ENCODE measurements around the gene TSC2.

Gene TSC2

GRCh38 chr16:2070576-2071453 lies 23.0 kb downstream of the TSC2 start:
- no peak for DNase-seq (ENCODE audit: low read depth in 3 of 3)

GRCh38 chr16:2071454-2072202 lies 23.8 kb downstream of the TSC2 start:
- DNase-seq (ENCODE audit: low read depth in 3 of 3): no peak

GRCh38 chr16:2072926-2073325 lies 25.1 kb downstream of the TSC2 start:
- DNase-seq (ENCODE audit: low read depth in 3 of 3): no peak

- no peak for DNase-seq (ENCODE audit: low read depth in 3 of 3)
Observed at GRCh38 chr16:2074071-2074470, 26.3 kb downstream of the TSC2 start.

- DNase-seq (ENCODE audit: low read depth in 3 of 3): no peak
Observed at GRCh38 chr16:2075631-2076030, 27.8 kb downstream of the TSC2 start.

- no peak for DNase-seq (ENCODE audit: low read depth in 3 of 3)
Observed at GRCh38 chr16:2076072-2076865, 28.5 kb downstream of the TSC2 start.

GRCh38 chr16:2077016-2077415 lies 29.2 kb downstream of the TSC2 start:
- no peak for DNase-seq (ENCODE audit: low read depth in 3 of 3)

- DNase-seq (ENCODE audit: low read depth in 3 of 3): no peak
Observed at GRCh38 chr16:2077696-2078095, 29.9 kb downstream of the TSC2 start.

GRCh38 chr16:2078096-2078495 lies 30.3 kb downstream of the TSC2 start:
- no peak for DNase-seq (ENCODE audit: low read depth in 3 of 3)

GRCh38 chr16:2078691-2079090 lies 30.9 kb downstream of the TSC2 start:
- no peak for DNase-seq (ENCODE audit: low read depth in 3 of 3)

- DNase-seq (ENCODE audit: low read depth in 3 of 3): no peak
Observed at GRCh38 chr16:2079311-2079800, 31.6 kb downstream of the TSC2 start.

GRCh38 chr16:2079991-2080390 lies 32.2 kb downstream of the TSC2 start:
- DNase-seq (ENCODE audit: low read depth in 3 of 3): no peak

GRCh38 chr16:2081201-2082084 lies 33.7 kb downstream of the TSC2 start:
- DNase-seq (ENCODE audit: low read depth in 3 of 3): no peak

GRCh38 chr16:2082171-2082982 lies 34.6 kb downstream of the TSC2 start:
- no peak for DNase-seq (ENCODE audit: low read depth in 3 of 3)

- no peak for DNase-seq (ENCODE audit: low read depth in 3 of 3)
Observed at GRCh38 chr16:2082983-2083364, 35.2 kb downstream of the TSC2 start.

GRCh38 chr16:2083409-2083808 lies 35.6 kb downstream of the TSC2 start:
- DNase-seq (ENCODE audit: low read depth in 3 of 3): no peak

GRCh38 chr16:2083876-2084780 lies 36.3 kb downstream of the TSC2 start:
- no peak for DNase-seq (ENCODE audit: low read depth in 3 of 3)

GRCh38 chr16:2084895-2085625 lies 37.3 kb downstream of the TSC2 start:
- no peak for DNase-seq (ENCODE audit: low read depth in 3 of 3)

Measured in stimulated activated CD4-positive, alpha-beta T cell treated with anti-CD3 and anti-CD28 coated beads, TNF-alpha, amount 100 ng/mL, for 24 hours (primary cell).